HFFc6 (cell line): ENCODE results near the gene IFI27L2. TPM values are rescaled to one million over a fixed set of nuclear protein-coding genes. Genes with fewer than 3 reads are reported as not detected.
A peak's percentile ranks its signal among the peaks of the same experiment; 100 is the strongest.

Experiments used
- DNase-seq: peaks from one replicate; pipeline ENCODE4 v3.0.0-alpha.2; 2018
- H3K27ac Mint-ChIP-seq: 2 replicates; pipeline ENCODE4 v1.8.0; 2020; ENCODE audit warnings: mild to moderate bottlenecking, mixed read lengths
- H3K27me3 Mint-ChIP-seq: 2 replicates; pipeline ENCODE4 v1.8.0; 2021; ENCODE audit warnings: mild to moderate bottlenecking, moderate library complexity, mixed read lengths; ENCODE audit not compliant: insufficient read depth
- H3K36me3 Mint-ChIP-seq: 2 replicates; pipeline ENCODE4 v1.8.0; 2021; ENCODE audit warnings: low read depth, mixed read lengths
- H3K4me1 Mint-ChIP-seq: 2 replicates; pipeline ENCODE4 v1.8.0; 2020; ENCODE audit warnings: low read depth, mixed read lengths
- H3K4me3 Mint-ChIP-seq: 2 replicates; pipeline ENCODE4 v1.8.0; 2020; ENCODE audit warnings: mild to moderate bottlenecking, moderate library complexity, mixed read lengths
- H3K9me3 Mint-ChIP-seq: 2 replicates; pipeline ENCODE4 v1.8.0; 2020; ENCODE audit warnings: mild to moderate bottlenecking, mixed read lengths
- CTCF ChIP-seq: fragments of 200-600 bp; sonication (generic); IDR thresholded peaks from 2 replicates; pipeline ENCODE4 v1.5.0; 2021; ENCODE audit warnings: antibody characterized with exemption, mild to moderate bottlenecking
- total RNA-seq, 6 experiments: library from RNA; stranded (reverse); fragmentation: NEBNext Ultra II Directional; extraction: Animal tissue kit (Norgen Biotek cat#: 25700); gene quantifications; 2 replicates in 1 of 6; 3 replicates in 5 of 6; pipeline ENCODE4 v1.2.3, GENCODE V29; 2021

IFI27L2 gene
- total RNA-seq, 6 experiments from 2014 or later: 150 to 180 (median 171) TPM

- peaks cover 19% of the 10 kb centered on the region for H3K4me1 Mint-ChIP-seq
- H3K36me3 Mint-ChIP-seq: no peaks in the 10 kb centered on the region
- DNase-seq: no peak
- no peak for TF ChIP-seq CTCF
- H3K27ac Mint-ChIP-seq: no peak overlapping the region
- peaks cover 16% of the 10 kb centered on the region for H3K27me3 Mint-ChIP-seq
- 0 out of 2 replicates have a peak overlapping the region, but pooled peaks have one; percentile 16 for H3K4me3 Mint-ChIP-seq
- H3K9me3 Mint-ChIP-seq: no peaks in the 10 kb centered on the region
Measured at GRCh38 chr14:94174604-94175010, 45.2 kb upstream of the IFI27L2 start.

GRCh38 chr14:94173885-94174603, 44.6 kb upstream of the IFI27L2 start, which contains the start of gene PPP4R4:
Gene PPP4R4, plus strand, starts transcription at chr14:94174322. Its CDS starts 144 bp downstream, at chr14:94174466.
- peaks cover 14% of the 10 kb centered on the region for H3K27me3 Mint-ChIP-seq
- no peak for TF ChIP-seq CTCF
- no peak within 1 kb of the TSS for H3K27ac Mint-ChIP-seq
- peak; percentile 12 for DNase-seq
- no peaks in the 10 kb centered on the region for H3K9me3 Mint-ChIP-seq
- H3K4me1 Mint-ChIP-seq: peaks cover 19% of the 10 kb centered on the region
- H3K4me3 Mint-ChIP-seq: peak within 1 kb of the TSS; percentile 74
- no peaks in the 10 kb centered on the region for H3K36me3 Mint-ChIP-seq

- Mint-ChIP-seq H3K4me3 (peak overlapping the region; percentile 74), H3K27ac (no peak overlapping the region), H3K9me3 (no peaks in the 10 kb centered on the region), H3K27me3 (peaks cover 14% of the 10 kb centered on the region), H3K4me1 (peaks cover 19% of the 10 kb centered on the region), H3K36me3 (no peaks in the 10 kb centered on the region)
- DNase-seq: no peak
- no peak for TF ChIP-seq CTCF
Measured at GRCh38 chr14:94173471-94173884, 44.1 kb upstream of the IFI27L2 start.

GRCh38 chr14:94172545-94172944, 43.1 kb upstream of the IFI27L2 start:
- H3K4me3 Mint-ChIP-seq: no peak overlapping the region; the same call in 1 of the 2 replicates
- no peak for TF ChIP-seq CTCF
- peaks cover 14% of the 10 kb centered on the region for H3K27me3 Mint-ChIP-seq
- H3K4me1 Mint-ChIP-seq: peaks cover 19% of the 10 kb centered on the region
- DNase-seq: no peak
- no peaks in the 10 kb centered on the region for H3K9me3 Mint-ChIP-seq
- no peak overlapping the region for H3K27ac Mint-ChIP-seq
- no peaks in the 10 kb centered on the region for H3K36me3 Mint-ChIP-seq

- H3K27me3 Mint-ChIP-seq: peaks cover 12% of the 10 kb centered on the region
- no peak overlapping the region; the same call in 1 of the 2 replicates for H3K4me3 Mint-ChIP-seq
- no peaks in the 10 kb centered on the region for H3K9me3 Mint-ChIP-seq
- H3K4me1 Mint-ChIP-seq: peaks cover 19% of the 10 kb centered on the region
- H3K36me3 Mint-ChIP-seq: no peaks in the 10 kb centered on the region
- DNase-seq: peak; percentile 68
- peak overlapping the region; percentile 61; the same call in 1 of the 2 replicates for H3K27ac Mint-ChIP-seq
- no peak for TF ChIP-seq CTCF
Measured at GRCh38 chr14:94171208-94171607, 41.8 kb upstream of the IFI27L2 start.
